Heart left ventricle (tissue), 13 donors: ENCODE data around the gene MON2.

Source experiments
- CTCF ChIP-seq, 12 donors: fragments of 200-600 bp; sonication (generic) in 4 of 12; IDR thresholded peaks; one replicate each; pipeline versions ENCODE4 v1.5.0 to v1.8.0; 2018 to 2022; ENCODE audit warnings: antibody characterized with exemption in 12 of 12, mild to moderate bottlenecking in 5 of 12
- POLR2A ChIP-seq, 2 donors: fragments of 450-650 bp; IDR thresholded peaks; one replicate each; pipeline ENCODE4 v1.6.1; 2017; ENCODE audit warnings: antibody characterized with exemption in 2 of 2, mild to moderate bottlenecking in 2 of 2, moderate library complexity in 2 of 2
- donor health status: ischemic (EF 13 %, LVEDD 7.1; RV severe dilation, severe dysfunction).
- donor health status: DM: no; HTN: yes; CAD: no.
- donor health status: DM: no; HTN: no; CAD: no.
- donor health status: ischemic (EF 25% LVEDD 6.9; RV normal size, moderate dysfunction).
- donor health status: ischemic (EF 25% LVEDD 5.7; RV mildly dilated, moderate dysfunction).
- donor health status: ischemic (EF 35%, LVEDD 5.7; RV mildly dilated, moderate dysfunction).
- donor health status: nonischemic (EF 11% LVEDD 7.7; RV severe dilation, severe dysfunction).
- donor health status: DM: yes; HTN: yes; CAD: no.
- donor health status: PGD.
- donor health status: ischemic (EF 29% LVEDD 5.4; RV normal size, mild dysfunction).
- donor health status: nonischemic (EF 23%, LVEDD 6.1; RV moderate dilation, normal function).

DNA sequence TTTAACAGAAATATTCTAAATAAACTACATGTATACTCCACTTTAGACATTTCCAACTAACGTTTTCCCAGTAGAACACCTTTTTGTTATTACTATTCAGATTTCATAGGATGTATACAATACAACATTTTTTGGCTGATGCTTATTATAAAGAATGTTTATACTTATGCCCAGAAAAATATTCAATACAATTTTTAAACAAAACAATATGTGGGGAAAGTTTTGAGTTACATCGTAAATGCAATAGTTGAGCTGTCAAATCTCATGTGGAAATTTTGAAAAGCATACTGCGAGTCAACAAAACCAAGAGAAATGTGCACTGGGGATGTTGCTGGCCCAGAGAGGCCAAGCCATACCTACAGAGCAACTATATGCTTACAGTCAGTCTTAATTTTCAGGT is 18.2 kb upstream of the MON2 start:
- no peak for TF ChIP-seq CTCF (IDR thresholded peaks at IDR 0.05)
- no peak for TF ChIP-seq POLR2A (IDR thresholded peaks at IDR 0.05)
